WTC11 (cell line): ENCODE data around the gene C1QTNF1.

Experiments
- CTCF ChIP-seq: fragments of 200-600 bp; IDR thresholded peaks from 2 replicates; pipeline ENCODE4 v1.8.0; 2022; ENCODE audit warnings: antibody characterized with exemption
- ELF4 ChIP-seq: sonication (generic); formaldehyde crosslinking; IDR thresholded peaks from 2 replicates; pipeline ENCODE4 v1.8.1; 2022; ENCODE audit warnings: low read depth, mild to moderate bottlenecking, moderate library complexity, missing genetic modification reagents
- FOXK1 ChIP-seq: sonication (generic); formaldehyde crosslinking; IDR thresholded peaks from 2 replicates; pipeline ENCODE4 v1.8.0; 2022; ENCODE audit warnings: mild to moderate bottlenecking, moderate library complexity, missing genetic modification reagents
- HMGXB4 ChIP-seq: sonication (generic); formaldehyde crosslinking; IDR thresholded peaks from 2 replicates; pipeline ENCODE4 v1.8.1; 2023; ENCODE audit warnings: mild to moderate bottlenecking, moderate library complexity, missing genetic modification reagents
- IRF1 ChIP-seq: sonication (generic); formaldehyde crosslinking; IDR thresholded peaks from 2 replicates; pipeline ENCODE4 v1.8.0; 2023; ENCODE audit warnings: missing genetic modification reagents
- MAX ChIP-seq: sonication (generic); formaldehyde crosslinking; IDR thresholded peaks from 2 replicates; pipeline ENCODE4 v1.8.0; 2022; ENCODE audit warnings: mild to moderate bottlenecking, missing genetic modification reagents
- RORB ChIP-seq: fragments of 250-450 bp; sonication (Bioruptor Pico); IDR thresholded peaks from 2 replicates; pipeline ENCODE4 v1.9.0; 2021; ENCODE audit warnings: mild to moderate bottlenecking
- SOX15 ChIP-seq: fragments of 250-450 bp; sonication (Bioruptor Pico); IDR thresholded peaks from 2 replicates; pipeline ENCODE4 v1.9.0; 2021; ENCODE audit warnings: mild to moderate bottlenecking
- ZBTB21 ChIP-seq: sonication (generic); formaldehyde crosslinking; IDR thresholded peaks from 2 replicates; pipeline ENCODE4 v1.8.1; 2023; ENCODE audit warnings: mild to moderate bottlenecking, missing genetic modification reagents, borderline replicate concordance

GRCh38 chr17:79017546-79018369, 6.2 kb upstream of the C1QTNF1 start:
- no peak for TF ChIP-seq SOX15 (CRISPR knock-in tag)
- no peak for TF ChIP-seq CTCF
- no peak for TF ChIP-seq ELF4 (CRISPR knock-in tag)
- TF ChIP-seq IRF1 (CRISPR knock-in tag): no peak
- TF ChIP-seq RORB (CRISPR knock-in tag): no peak
- TF ChIP-seq FOXK1 (CRISPR knock-in tag): no peak
- no peak for TF ChIP-seq HMGXB4
- no peak for TF ChIP-seq MAX (CRISPR knock-in tag)
- no peak for TF ChIP-seq ZBTB21
